ENCODE measurements around the gene LGALS9C. TPM values are rescaled to one million over a fixed set of nuclear protein-coding genes. Genes with fewer than 3 reads are reported as not detected.
"Not testable (repeated sequence)": the region's sequence is repeated elsewhere in the genome, so short reads cannot be mapped to it uniquely, and the experiment has no call there.

Gene LGALS9C
- total RNA-seq, 1 donor = not detected

DNA sequence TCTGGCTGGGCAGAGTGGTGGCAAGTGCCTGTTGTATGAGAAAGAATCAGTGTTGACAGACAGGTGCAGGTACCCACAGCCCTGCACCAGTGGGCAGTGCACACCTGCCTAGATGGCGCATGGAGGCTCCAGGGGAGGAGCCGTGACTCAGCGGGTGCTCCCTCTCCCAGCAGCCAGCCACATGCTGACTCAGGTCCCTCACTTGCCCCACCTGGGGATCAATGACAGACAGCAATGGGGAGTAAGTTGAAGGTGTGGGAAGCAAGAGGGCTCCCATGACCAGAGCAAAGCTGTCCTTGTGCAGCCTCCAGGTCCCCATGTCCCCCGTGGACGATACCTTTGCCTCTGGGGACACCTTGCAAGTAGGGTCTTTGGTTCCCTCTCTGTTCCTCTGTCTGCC, 24.6 kb upstream of the LGALS9C start:
- not testable (repeated sequence) for H3K4me2 ChIP-seq (ENCODE audit: insufficient read depth, low read length); H3K4me1 ChIP-seq (ENCODE audit: insufficient read depth, low read length); H2AFZ ChIP-seq (ENCODE audit: low read length); H3K27ac ChIP-seq (ENCODE audit: low read depth, low read length); H3K4me3 ChIP-seq (ENCODE audit: insufficient read depth, low read length); H3K9me3 ChIP-seq (ENCODE audit: low read depth, low read length); H3K79me2 ChIP-seq (ENCODE audit: insufficient read depth, low read length); DNase-seq (ENCODE audit: insufficient read length, low spot score, missing footprints); H3K36me3 ChIP-seq (ENCODE audit: insufficient read depth, low read length); H4K20me1 ChIP-seq (ENCODE audit: insufficient read depth, low read length); H3K27me3 ChIP-seq (ENCODE audit: insufficient read depth, low read length)

GRCh38 chr17:18459035-18459434, 17.6 kb upstream of the LGALS9C start:
- not testable (repeated sequence) for H3K4me3 ChIP-seq (ENCODE audit: insufficient read depth, low read length); H3K9me3 ChIP-seq (ENCODE audit: low read depth, low read length); H2AFZ ChIP-seq (ENCODE audit: low read length); H3K79me2 ChIP-seq (ENCODE audit: insufficient read depth, low read length); H4K20me1 ChIP-seq (ENCODE audit: insufficient read depth, low read length); H3K27me3 ChIP-seq (ENCODE audit: insufficient read depth, low read length); H3K27ac ChIP-seq (ENCODE audit: low read depth, low read length); H3K36me3 ChIP-seq (ENCODE audit: insufficient read depth, low read length); H3K4me1 ChIP-seq (ENCODE audit: insufficient read depth, low read length); DNase-seq (ENCODE audit: insufficient read length, low spot score, missing footprints)
- H3K4me2 ChIP-seq (ENCODE audit: insufficient read depth, low read length) = peak overlapping the region; percentile 51

- H3K36me3 ChIP-seq (ENCODE audit: insufficient read depth, low read length); H2AFZ ChIP-seq (ENCODE audit: low read length); H3K9me3 ChIP-seq (ENCODE audit: low read depth, low read length); H4K20me1 ChIP-seq (ENCODE audit: insufficient read depth, low read length); H3K4me3 ChIP-seq (ENCODE audit: insufficient read depth, low read length); H3K4me2 ChIP-seq (ENCODE audit: insufficient read depth, low read length); H3K4me1 ChIP-seq (ENCODE audit: insufficient read depth, low read length); H3K27ac ChIP-seq (ENCODE audit: low read depth, low read length); H3K79me2 ChIP-seq (ENCODE audit: insufficient read depth, low read length); DNase-seq (ENCODE audit: insufficient read length, low spot score, missing footprints); H3K27me3 ChIP-seq (ENCODE audit: insufficient read depth, low read length): not testable (repeated sequence)
Measured at GRCh38 chr17:18463831-18464502, 12.6 kb upstream of the LGALS9C start.

- H3K4me1 ChIP-seq (ENCODE audit: insufficient read depth, low read length); H3K4me3 ChIP-seq (ENCODE audit: insufficient read depth, low read length); H3K36me3 ChIP-seq (ENCODE audit: insufficient read depth, low read length); DNase-seq (ENCODE audit: insufficient read length, low spot score, missing footprints); H3K4me2 ChIP-seq (ENCODE audit: insufficient read depth, low read length); H3K79me2 ChIP-seq (ENCODE audit: insufficient read depth, low read length); H3K27me3 ChIP-seq (ENCODE audit: insufficient read depth, low read length); H4K20me1 ChIP-seq (ENCODE audit: insufficient read depth, low read length); H3K9me3 ChIP-seq (ENCODE audit: low read depth, low read length); H2AFZ ChIP-seq (ENCODE audit: low read length); H3K27ac ChIP-seq (ENCODE audit: low read depth, low read length): not testable (repeated sequence)
Measured at GRCh38 chr17:18466250-18466983, 10.2 kb upstream of the LGALS9C start.

- not testable (repeated sequence) for H3K4me3 ChIP-seq (ENCODE audit: insufficient read depth, low read length); H4K20me1 ChIP-seq (ENCODE audit: insufficient read depth, low read length); H3K4me2 ChIP-seq (ENCODE audit: insufficient read depth, low read length); H3K9me3 ChIP-seq (ENCODE audit: low read depth, low read length); H3K27me3 ChIP-seq (ENCODE audit: insufficient read depth, low read length); DNase-seq (ENCODE audit: insufficient read length, low spot score, missing footprints); H3K79me2 ChIP-seq (ENCODE audit: insufficient read depth, low read length); H3K4me1 ChIP-seq (ENCODE audit: insufficient read depth, low read length); H2AFZ ChIP-seq (ENCODE audit: low read length); H3K27ac ChIP-seq (ENCODE audit: low read depth, low read length); H3K36me3 ChIP-seq (ENCODE audit: insufficient read depth, low read length)
Measured at GRCh38 chr17:18467001-18467400, 9.6 kb upstream of the LGALS9C start.

DNA sequence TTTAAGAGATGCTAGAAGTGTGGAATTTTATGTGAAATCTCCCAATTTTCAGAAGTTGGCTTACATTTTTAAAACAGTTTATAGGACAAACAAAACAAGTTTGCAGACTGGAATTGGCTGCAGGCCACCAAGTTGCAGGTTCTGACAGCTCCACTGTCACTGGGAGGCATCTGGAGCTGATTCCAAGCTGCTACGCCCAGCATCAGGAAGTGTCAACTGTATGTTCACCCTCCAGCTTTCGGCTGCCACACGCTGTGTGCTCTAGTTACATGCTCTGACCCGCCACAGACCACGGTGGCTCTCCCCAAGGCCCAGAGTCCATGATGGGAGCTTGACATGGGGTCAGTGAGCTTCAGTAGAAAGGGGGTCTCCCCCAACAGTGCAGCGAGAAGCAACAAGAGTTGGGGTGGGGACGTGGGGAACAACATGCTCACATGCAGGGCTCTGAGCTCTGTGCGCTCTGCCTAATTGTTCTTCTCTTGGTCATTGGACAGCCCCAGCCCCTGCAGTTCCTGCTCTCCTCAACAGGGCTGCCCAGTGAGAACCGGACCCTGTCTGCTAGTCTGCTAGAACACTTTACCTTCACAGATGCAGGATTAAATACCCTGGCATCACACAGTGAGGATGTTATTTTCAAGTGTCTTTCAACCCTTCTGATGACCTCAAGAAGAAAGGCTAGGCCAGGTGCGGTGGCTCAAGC, 8.0 kb upstream of the LGALS9C start:
- not testable (repeated sequence) for H3K27me3 ChIP-seq (ENCODE audit: insufficient read depth, low read length); H4K20me1 ChIP-seq (ENCODE audit: insufficient read depth, low read length); DNase-seq (ENCODE audit: insufficient read length, low spot score, missing footprints); H3K9me3 ChIP-seq (ENCODE audit: low read depth, low read length); H3K4me1 ChIP-seq (ENCODE audit: insufficient read depth, low read length); H3K36me3 ChIP-seq (ENCODE audit: insufficient read depth, low read length); H3K79me2 ChIP-seq (ENCODE audit: insufficient read depth, low read length); H3K4me2 ChIP-seq (ENCODE audit: insufficient read depth, low read length); H3K4me3 ChIP-seq (ENCODE audit: insufficient read depth, low read length); H3K27ac ChIP-seq (ENCODE audit: low read depth, low read length); H2AFZ ChIP-seq (ENCODE audit: low read length)

DNA sequence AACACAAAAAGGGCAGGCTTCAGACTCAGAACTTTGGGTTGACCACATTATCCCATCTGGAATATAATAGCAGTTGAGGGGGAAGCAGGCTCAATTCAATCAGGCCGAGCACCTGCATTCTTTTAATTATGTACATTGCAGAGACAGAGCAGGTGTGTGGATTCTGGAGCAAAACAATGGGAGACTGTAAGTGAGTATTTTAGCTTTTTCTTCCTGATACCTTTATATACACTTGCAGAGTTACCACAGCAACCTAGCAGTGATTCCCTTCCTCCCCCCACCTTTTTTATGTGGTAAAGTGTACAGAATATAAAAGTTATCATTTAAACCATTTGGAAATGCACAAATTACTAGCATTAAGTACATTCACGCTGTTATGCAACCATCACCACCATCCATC, 6.8 kb upstream of the LGALS9C start:
- not testable (repeated sequence) for DNase-seq (ENCODE audit: insufficient read length, low spot score, missing footprints); H2AFZ ChIP-seq (ENCODE audit: low read length); H3K9me3 ChIP-seq (ENCODE audit: low read depth, low read length); H3K4me3 ChIP-seq (ENCODE audit: insufficient read depth, low read length); H3K27ac ChIP-seq (ENCODE audit: low read depth, low read length); H3K79me2 ChIP-seq (ENCODE audit: insufficient read depth, low read length); H3K27me3 ChIP-seq (ENCODE audit: insufficient read depth, low read length); H3K36me3 ChIP-seq (ENCODE audit: insufficient read depth, low read length); H3K4me1 ChIP-seq (ENCODE audit: insufficient read depth, low read length); H4K20me1 ChIP-seq (ENCODE audit: insufficient read depth, low read length); H3K4me2 ChIP-seq (ENCODE audit: insufficient read depth, low read length)

GRCh38 chr17:18470345-18470930, 6.2 kb upstream of the LGALS9C start:
- H3K4me3 ChIP-seq (ENCODE audit: insufficient read depth, low read length); H2AFZ ChIP-seq (ENCODE audit: low read length); H3K79me2 ChIP-seq (ENCODE audit: insufficient read depth, low read length); H3K36me3 ChIP-seq (ENCODE audit: insufficient read depth, low read length); H4K20me1 ChIP-seq (ENCODE audit: insufficient read depth, low read length); H3K9me3 ChIP-seq (ENCODE audit: low read depth, low read length); H3K27ac ChIP-seq (ENCODE audit: low read depth, low read length); H3K4me1 ChIP-seq (ENCODE audit: insufficient read depth, low read length); H3K27me3 ChIP-seq (ENCODE audit: insufficient read depth, low read length); DNase-seq (ENCODE audit: insufficient read length, low spot score, missing footprints); H3K4me2 ChIP-seq (ENCODE audit: insufficient read depth, low read length): not testable (repeated sequence)

Measured in osteoblast (primary cell).